CD4-positive, alpha-beta T cell treated with Interleukin-12 subunit alpha and Interleukin-12 subunit beta, for 1 hour (primary cell): Measurements from ENCODE around the gene CHRNA5.
"Not testable (repeated sequence)": the region's sequence is repeated elsewhere in the genome, so short reads cannot be mapped to it uniquely, and the experiment has no call there.

ENCODE experiments used
- DNase-seq: peaks from one replicate; pipeline ENCODE4 v3.0.0-alpha.2; 2020

CHRNA5 gene

GRCh38 chr15:78565951-78566774 is 843 bp downstream of the CHRNA5 start:
- peak; percentile 26 for DNase-seq

- no peak for DNase-seq
Observed at GRCh38 chr15:78567531-78567930, 2.2 kb downstream of the CHRNA5 start.

- no peak for DNase-seq
Observed at GRCh38 chr15:78570710-78571109, 5.4 kb downstream of the CHRNA5 start.

- no peak for DNase-seq
Observed at GRCh38 chr15:78571382-78571781, 6.1 kb downstream of the CHRNA5 start.

- DNase-seq, result no peak
Observed at GRCh38 chr15:78573416-78573815, 8.1 kb downstream of the CHRNA5 start.

- DNase-seq, result no peak
Observed at GRCh38 chr15:78574944-78575343, 9.6 kb downstream of the CHRNA5 start.

- no peak for DNase-seq
Observed at GRCh38 chr15:78597583-78597982, 32.3 kb downstream of the CHRNA5 start.

- no peak for DNase-seq
Observed at GRCh38 chr15:78598348-78598747, 33.0 kb downstream of the CHRNA5 start.

GRCh38 chr15:78599189-78599588 is 33.9 kb downstream of the CHRNA5 start:
- no peak for DNase-seq

GRCh38 chr15:78603467-78603866 is 38.1 kb downstream of the CHRNA5 start:
- DNase-seq, result no peak

GRCh38 chr15:78604420-78604819 is 39.1 kb downstream of the CHRNA5 start:
- no peak for DNase-seq

GRCh38 chr15:78605201-78605600 is 39.9 kb downstream of the CHRNA5 start:
- DNase-seq, result no peak

GRCh38 chr15:78605680-78606079 is 40.4 kb downstream of the CHRNA5 start:
- DNase-seq, result no peak

GRCh38 chr15:78609551-78609950 is 44.2 kb downstream of the CHRNA5 start:
- not testable (repeated sequence) for DNase-seq

- no peak for DNase-seq
Observed at GRCh38 chr15:78614021-78614420, 48.7 kb downstream of the CHRNA5 start.

GRCh38 chr15:78615151-78615589 is 49.9 kb downstream of the CHRNA5 start:
- DNase-seq, result no peak

- DNase-seq, result no peak
Observed at GRCh38 chr15:78616506-78616905, 51.2 kb downstream of the CHRNA5 start.

- no peak for DNase-seq
Observed at GRCh38 chr15:78617076-78617475, 51.8 kb downstream of the CHRNA5 start.

GRCh38 chr15:78617516-78617915 is 52.2 kb downstream of the CHRNA5 start:
- DNase-seq, result no peak

GRCh38 chr15:78618064-78618463 is 52.7 kb downstream of the CHRNA5 start:
- DNase-seq, result no peak

GRCh38 chr15:78618490-78618934 is 53.2 kb downstream of the CHRNA5 start:
- peak; percentile 74 for DNase-seq

- DNase-seq, result no peak
Observed at GRCh38 chr15:78619022-78619950, 54.0 kb downstream of the CHRNA5 start.

GRCh38 chr15:78620021-78620526 is 54.8 kb downstream of the CHRNA5 start:
- no peak for DNase-seq
